Measurements from ENCODE around the gene MBTD1. TPM values are rescaled to one million over a fixed set of nuclear protein-coding genes. Genes with fewer than 3 reads are reported as not detected.
"Not testable (repeated sequence)": the region's sequence is repeated elsewhere in the genome, so short reads cannot be mapped to it uniquely, and the experiment has no call there.

Gene MBTD1
- total RNA-seq (2014; rRNA removed; shearing (Covaris generic)), result 4.2 and 5.3 TPM in 2 replicates
- 6.0 and 8.1 TPM in 2 replicates for polyA plus RNA-seq (2015; cell fraction: cytosol; rRNA removed)
- 21.2 and 22.6 TPM in 2 replicates for polyA plus RNA-seq (2015; cell fraction: nucleus; rRNA removed)

- peak; percentile 90 for DNase-seq (ENCODE audit: low read depth)
Observed at GRCh38 chr17:51259564-51260236, at the start of gene MBTD1. MBTD1 (minus strand) TSS chr17:51260049; CDS start chr17:51225161, 34,888 bp downstream.

GRCh38 chr17:51305182-51305581, 45.3 kb upstream of the MBTD1 start:
- no peak for DNase-seq (ENCODE audit: low read depth)

GRCh38 chr17:51299859-51300258, 40.0 kb upstream of the MBTD1 start:
- no peak for DNase-seq (ENCODE audit: low read depth)

- no peak for DNase-seq (ENCODE audit: low read depth)
Observed at GRCh38 chr17:51298508-51299371, 38.9 kb upstream of the MBTD1 start.

GRCh38 chr17:51294338-51294737, 34.5 kb upstream of the MBTD1 start:
- not testable (repeated sequence) for DNase-seq (ENCODE audit: low read depth)

- no peak for DNase-seq (ENCODE audit: low read depth)
Observed at GRCh38 chr17:51289696-51290111, 29.9 kb upstream of the MBTD1 start.

GRCh38 chr17:51287412-51287811, 27.6 kb upstream of the MBTD1 start:
- DNase-seq (ENCODE audit: low read depth), result no peak

- no peak for DNase-seq (ENCODE audit: low read depth)
Observed at GRCh38 chr17:51279183-51279582, 19.3 kb upstream of the MBTD1 start.

GRCh38 chr17:51275381-51275780, 15.5 kb upstream of the MBTD1 start:
- DNase-seq (ENCODE audit: low read depth), result no peak

GRCh38 chr17:51272812-51273211, 13.0 kb upstream of the MBTD1 start:
- DNase-seq (ENCODE audit: low read depth), result no peak

- DNase-seq (ENCODE audit: low read depth), result no peak
Observed at GRCh38 chr17:51270636-51271035, 10.8 kb upstream of the MBTD1 start.

- DNase-seq (ENCODE audit: low read depth), result no peak
Observed at GRCh38 chr17:51269991-51270390, 10.1 kb upstream of the MBTD1 start.

- peak; percentile 58 for DNase-seq (ENCODE audit: low read depth)
Observed at GRCh38 chr17:51264466-51264865, 4.6 kb upstream of the MBTD1 start.

- DNase-seq (ENCODE audit: low read depth), result no peak
Observed at GRCh38 chr17:51263006-51263405, 3.2 kb upstream of the MBTD1 start.

GRCh38 chr17:51261024-51261963, 1.4 kb upstream of the MBTD1 start:
- DNase-seq (ENCODE audit: low read depth), result peak; percentile 46

- peak; percentile 93 for DNase-seq (ENCODE audit: low read depth)
Observed at GRCh38 chr17:51260237-51261023, 581 bp upstream of the MBTD1 start, which contains the start of gene UTP18. UTP18 (plus strand) TSS chr17:51260546; CDS start chr17:51260585, 39 bp downstream.

- peak; percentile 8 for DNase-seq (ENCODE audit: low read depth)
Observed at GRCh38 chr17:51258756-51259563, 889 bp downstream of the MBTD1 start.

- DNase-seq (ENCODE audit: low read depth), result no peak
Observed at GRCh38 chr17:51257150-51258081, 2.4 kb downstream of the MBTD1 start.
